Body of pancreas (tissue), 4 donors: Measurements from ENCODE around the gene EFNA3.

Source experiments
- POLR2A ChIP-seq, 3 donors: fragments of 450-650 bp; IDR thresholded peaks; one replicate each; pipeline ENCODE4 v1.6.1; 2016; ENCODE audit warnings: antibody characterized with exemption in 3 of 3, mild to moderate bottlenecking in 2 of 3
- TF ChIP-seq, protein P1 (sequence below), 7 experiments: fragments of 450-650 bp in 4 of 7; fragments of 200-600 bp in 3 of 7; sonication (generic) in 3 of 7; IDR thresholded peaks; one replicate each; pipeline ENCODE4 v1.5.1; 2016 to 2019; ENCODE audit warnings: antibody characterized with exemption in 7 of 7

DNA sequence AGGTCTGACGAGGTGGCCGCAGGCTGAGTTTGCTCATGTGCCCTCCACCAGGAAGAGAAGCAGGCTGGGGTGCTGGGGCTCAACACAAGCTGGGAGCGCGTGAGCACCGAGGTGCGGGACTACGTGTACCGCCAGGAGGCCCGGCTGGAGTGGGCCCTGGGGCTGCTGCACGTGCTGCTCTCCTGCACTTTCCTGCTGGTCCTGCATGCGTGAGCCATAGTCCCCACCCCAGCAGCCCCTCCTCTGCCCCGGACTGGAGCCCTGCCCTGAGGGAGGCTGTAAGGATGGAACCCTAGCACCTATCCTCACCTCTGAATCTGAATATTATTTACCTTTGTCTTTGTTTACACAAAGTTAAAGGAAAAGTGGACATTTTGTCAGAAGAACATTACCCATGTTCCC lies 35.3 kb upstream of the EFNA3 start:
- TF ChIP-seq POLR2A (IDR thresholded peaks at IDR 0.05) = no peak
- TF ChIP-seq, protein P1, sequence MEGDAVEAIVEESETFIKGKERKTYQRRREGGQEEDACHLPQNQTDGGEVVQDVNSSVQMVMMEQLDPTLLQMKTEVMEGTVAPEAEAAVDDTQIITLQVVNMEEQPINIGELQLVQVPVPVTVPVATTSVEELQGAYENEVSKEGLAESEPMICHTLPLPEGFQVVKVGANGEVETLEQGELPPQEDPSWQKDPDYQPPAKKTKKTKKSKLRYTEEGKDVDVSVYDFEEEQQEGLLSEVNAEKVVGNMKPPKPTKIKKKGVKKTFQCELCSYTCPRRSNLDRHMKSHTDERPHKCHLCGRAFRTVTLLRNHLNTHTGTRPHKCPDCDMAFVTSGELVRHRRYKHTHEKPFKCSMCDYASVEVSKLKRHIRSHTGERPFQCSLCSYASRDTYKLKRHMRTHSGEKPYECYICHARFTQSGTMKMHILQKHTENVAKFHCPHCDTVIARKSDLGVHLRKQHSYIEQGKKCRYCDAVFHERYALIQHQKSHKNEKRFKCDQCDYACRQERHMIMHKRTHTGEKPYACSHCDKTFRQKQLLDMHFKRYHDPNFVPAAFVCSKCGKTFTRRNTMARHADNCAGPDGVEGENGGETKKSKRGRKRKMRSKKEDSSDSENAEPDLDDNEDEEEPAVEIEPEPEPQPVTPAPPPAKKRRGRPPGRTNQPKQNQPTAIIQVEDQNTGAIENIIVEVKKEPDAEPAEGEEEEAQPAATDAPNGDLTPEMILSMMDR (IDR thresholded peaks at IDR 0.05) = no peak
